ENCODE measurements around the gene GRIK5.

Gene GRIK5

DNA sequence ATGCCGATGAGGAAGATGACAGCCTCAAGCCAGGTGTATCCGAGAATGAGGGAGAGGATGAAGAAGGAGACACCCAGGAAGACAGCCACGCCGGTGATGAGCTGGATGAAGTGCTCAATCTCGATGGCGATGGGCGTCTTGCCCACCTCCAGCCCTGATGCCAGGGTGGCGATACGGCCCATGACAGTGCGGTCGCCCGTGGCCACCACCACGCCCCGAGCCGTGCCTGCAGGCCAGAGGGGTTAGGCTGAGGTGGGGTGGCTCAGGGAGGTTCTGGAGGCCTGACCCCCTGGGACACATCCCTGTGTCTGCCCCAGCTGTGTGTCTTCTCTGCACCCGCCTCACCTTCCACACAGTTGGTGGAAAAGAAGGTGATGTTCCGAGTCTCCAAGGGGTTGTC lies 85.0 kb downstream of the GRIK5 start:
- no peak for DNase-seq

DNA sequence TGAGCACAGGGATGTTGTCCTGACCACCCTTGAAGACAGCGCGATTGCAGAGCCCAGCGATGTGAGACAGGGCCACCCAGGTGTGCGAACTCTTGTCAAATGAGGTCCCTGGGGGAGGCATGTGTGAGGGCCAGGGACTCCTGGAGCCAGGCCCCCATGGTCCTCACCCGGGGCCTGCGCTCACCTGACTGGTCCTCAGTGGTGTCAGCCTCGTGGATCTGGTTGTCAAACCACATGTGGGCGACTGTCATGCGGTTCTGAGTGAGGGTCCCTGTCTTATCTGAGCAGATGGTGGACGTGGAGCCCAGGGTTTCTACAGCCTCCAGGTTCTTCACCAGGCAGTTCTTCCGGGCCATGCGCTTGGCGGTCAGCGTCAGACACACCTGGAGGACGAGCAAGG lies 88.3 kb downstream of the GRIK5 start:
- no peak for DNase-seq

GRCh38 chr19:41978470-41978869 lies 91.5 kb downstream of the GRIK5 start:
- DNase-seq = no peak

GRCh38 chr19:41977916-41978315 lies 92.1 kb downstream of the GRIK5 start:
- no peak for DNase-seq

DNA sequence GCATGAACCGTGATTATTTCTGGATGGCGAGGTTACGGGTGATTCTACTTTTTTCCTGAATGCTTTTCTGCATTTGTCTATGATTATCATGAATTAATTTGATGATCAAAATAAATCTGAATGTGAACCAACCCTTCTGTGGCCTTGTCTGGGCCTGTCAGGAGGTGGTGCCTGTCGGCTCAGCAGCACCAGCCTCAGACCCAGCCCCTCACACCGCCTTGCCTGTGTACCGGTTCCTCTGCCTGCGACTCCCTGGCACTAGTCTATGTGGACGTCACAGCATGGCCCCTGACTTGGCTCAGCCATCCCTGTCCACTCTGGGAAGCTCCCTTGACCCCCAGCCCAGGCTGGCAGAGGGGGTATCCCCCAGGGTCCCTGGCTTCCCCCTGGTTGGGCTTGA lies 95.4 kb downstream of the GRIK5 start:
- no peak for DNase-seq

GRCh38 chr19:41971363-41971762 lies 98.6 kb downstream of the GRIK5 start:
- DNase-seq = no peak

- no peak for DNase-seq
These were observed 100.1 kb downstream of the GRIK5 start for GRCh38 chr19:41969772-41970458.

DNA sequence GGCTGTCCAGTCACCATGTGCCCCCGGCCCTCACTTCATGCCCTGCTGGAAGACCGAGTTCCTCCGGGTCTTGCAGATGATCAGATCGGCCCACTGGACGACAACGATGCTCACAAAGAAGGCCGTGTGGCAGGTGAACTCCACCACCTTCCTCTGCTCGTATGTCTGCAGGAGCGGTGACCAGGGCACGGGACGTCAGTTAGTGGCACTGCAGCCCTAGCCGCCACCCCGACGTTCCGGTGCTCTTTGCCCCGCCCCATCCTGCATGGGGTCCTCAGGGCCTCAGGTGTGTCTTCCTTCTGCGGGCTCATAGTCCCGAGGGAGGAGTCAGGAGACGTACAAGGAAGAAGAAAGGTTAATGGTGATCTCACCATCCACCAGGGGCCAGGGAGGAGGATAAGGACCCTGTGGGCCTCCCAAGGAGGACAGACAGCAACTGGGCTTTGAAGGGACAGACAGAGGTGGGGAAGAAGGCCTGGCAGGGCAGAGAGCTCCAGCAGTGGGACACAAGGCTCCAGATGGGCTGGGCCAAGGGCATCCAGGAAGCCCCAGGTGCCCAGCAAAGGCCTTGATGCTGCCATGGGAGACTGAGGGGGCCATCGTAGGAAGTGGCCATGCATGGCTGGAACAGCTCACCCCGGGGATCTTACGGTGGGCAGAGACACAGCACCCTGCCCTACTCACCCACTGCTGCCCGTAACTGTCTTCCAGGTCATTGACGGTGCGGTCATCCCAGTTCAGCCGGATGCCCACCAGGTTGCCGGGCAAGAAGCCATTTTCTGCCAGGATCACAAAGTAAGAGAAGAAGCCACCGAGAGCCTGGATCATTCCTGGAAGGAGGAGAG lies 101.0 kb downstream of the GRIK5 start:
- no peak for DNase-seq

DNA sequence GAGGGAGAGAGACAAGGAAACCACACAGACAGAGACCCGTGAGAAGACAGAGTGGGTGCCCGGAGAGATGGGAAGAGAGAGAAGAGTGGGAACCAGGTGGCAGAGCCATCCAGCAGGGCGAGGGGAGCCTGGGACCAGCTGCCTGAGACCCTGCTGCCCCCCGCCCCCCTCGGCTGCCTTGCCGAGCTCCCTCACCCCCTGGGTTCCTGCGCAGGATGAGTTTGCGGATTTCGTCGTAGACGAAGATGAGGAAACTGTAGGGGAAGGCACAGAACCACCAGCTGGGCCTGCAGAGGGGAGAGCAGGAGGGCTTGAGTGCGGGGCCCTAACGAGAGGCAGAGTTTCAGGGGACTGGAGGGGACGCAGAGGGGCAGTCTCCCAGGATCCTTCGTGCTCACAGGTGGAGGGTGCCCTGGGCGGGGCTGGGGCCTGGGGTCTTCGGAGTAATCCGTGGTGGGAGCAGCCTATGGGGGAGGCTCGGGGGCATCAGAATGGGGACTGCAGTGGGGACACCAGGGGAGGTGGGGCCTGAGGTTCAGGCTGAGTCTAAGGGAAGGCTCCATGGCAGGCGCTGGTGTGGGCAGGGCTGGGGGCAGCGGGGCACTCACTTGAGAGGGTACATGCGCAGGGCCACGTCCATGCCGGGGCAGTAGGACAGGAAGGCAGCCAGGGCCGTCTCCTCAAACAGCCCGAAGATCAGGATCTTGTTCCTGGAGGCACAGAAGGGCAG lies 102.8 kb downstream of the GRIK5 start:
- no peak for DNase-seq

DNA sequence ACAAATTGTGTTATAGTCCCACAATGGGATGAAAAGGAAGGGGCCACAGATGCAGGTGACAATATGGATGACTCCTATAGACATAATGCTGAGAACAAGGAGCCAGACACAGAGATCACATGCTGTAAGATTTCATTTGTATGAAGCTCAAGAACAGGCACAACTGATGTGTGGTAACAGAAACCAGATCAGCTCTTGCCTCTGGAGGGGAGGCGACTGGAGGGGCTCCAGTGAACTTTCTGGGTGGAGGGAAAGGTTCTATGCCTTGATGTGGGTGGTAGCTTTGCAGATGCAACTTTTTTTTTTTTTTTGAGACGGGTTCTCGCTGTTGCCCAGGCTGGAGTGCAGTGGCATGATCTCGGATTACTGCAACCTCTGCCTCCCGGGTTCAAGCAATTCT lies 104.9 kb downstream of the GRIK5 start:
- DNase-seq = no peak

- no peak for DNase-seq
These were observed 109.0 kb downstream of the GRIK5 start for GRCh38 chr19:41960973-41961372.

- peak; percentile 92 for DNase-seq
These were observed 110.7 kb downstream of the GRIK5 start, which contains the start of gene RABAC1 for GRCh38 chr19:41959056-41960053. TSS of gene RABAC1 (minus strand) at chr19:41959321. CDS start at chr19:41959292, 29 bp downstream.

DNA sequence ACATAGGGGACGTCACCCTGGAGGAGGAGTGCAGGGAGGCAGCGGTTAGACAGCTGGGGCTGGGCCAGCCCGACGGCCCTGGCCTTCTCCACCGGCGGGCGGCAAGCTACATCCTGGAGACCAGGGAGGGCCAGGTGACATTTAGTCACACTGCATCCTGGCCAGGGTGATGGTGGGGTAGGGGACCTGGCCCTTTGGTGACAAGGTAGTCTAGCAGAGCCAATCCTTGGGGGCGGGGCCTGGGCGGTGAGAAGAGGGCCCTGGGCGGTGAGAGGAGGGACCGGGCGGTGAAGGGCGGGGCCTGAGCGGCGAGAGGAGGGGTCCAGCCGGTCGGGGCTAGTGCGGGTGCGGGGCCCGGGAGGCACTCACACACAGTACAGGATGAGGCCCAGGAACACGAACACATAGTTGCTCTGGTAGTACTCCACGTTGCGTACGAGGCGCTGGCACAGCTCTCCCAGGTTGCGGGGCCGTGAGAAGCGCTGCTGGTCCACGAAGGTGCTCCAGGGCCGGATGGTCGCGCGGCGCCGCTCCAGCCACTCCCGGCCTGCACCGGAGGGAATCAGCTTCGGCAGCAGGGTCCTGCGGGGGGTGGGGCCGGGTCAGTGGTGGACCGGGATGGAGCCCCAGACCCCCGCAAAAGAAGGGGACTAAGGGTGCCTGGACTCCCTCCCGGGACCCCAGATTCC lies 111.5 kb downstream of the GRIK5 start:
- peak; percentile 37 for DNase-seq

DNA sequence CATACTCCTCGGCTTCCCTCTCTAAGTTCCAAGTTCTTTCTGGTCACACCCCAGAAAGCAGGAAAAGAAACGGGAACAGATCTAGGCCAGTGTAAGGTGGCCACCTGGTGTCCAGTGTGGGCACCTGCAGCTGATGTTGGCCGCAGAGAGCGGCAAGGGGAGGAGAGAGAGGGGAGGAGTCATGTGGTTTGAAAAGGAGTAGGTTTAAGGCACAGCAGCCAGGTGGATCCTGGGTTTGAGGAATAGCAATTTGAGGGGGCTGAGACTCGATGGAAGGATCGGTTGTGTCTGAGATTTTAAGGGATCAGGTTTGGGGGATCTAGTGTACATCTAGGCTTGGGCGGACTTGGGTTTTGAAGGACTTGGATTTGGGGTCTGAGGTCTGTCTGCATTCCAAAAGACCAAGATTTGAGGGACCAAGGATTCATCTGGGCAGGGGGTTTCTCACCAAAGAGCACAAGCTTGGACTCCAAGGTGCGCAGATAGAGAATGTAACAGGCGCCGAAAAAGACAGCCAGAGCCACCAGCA lies 112.1 kb downstream of the GRIK5 start:
- peak; percentile 50 for DNase-seq

DNA sequence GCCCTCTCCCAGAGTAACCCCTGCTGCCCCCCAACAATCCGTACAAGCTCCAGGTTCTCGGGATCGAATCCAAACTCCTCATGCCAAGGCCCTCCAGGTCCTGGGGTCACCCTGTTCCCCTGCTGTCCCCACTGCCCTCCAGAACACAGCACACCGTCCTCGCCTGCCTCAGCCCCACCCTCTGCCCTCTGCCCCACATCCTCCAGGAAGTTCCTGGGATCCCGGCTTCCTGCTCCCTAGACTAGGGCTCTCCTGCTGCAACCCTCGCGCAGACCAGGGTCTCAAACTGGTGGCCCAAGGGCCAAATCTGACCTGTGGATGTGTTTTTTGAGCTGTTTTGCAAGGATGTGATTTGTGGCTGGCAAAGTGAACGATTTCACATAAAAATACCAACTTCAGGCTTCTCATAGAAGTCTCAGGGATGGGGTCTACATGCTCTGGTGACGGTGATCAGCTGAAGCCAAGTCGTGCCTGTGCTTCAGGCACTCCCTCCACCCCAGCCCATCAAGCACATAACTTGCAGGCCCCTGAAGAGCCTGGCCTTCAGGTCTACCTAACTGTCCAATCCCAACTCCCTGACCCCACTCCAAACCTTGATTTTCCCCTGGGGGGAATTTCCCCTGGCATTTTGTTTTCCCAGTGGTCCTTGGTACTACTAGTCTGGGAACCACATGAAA lies 112.7 kb downstream of the GRIK5 start:
- DNase-seq = no peak

DNA sequence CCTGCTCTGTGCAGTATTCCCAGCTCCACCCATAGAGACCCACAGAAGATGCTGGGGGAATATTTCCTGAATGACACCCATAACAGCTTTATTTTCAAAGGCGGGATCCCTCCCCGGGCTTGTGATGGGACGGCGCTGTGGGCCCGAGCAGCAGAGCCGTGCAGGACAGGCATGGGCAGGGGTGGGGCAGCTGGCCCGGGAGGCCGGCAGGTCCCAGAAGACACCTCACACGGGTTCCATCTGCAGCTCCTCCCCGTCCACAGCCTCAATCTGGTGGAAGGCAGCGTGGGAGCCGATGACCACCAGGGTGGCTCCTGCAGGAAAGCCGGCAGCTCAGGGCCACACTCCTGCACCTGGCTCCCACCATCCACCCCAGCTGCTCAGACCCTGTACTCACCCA lies 113.4 kb downstream of the GRIK5 start:
- no peak for DNase-seq

DNA sequence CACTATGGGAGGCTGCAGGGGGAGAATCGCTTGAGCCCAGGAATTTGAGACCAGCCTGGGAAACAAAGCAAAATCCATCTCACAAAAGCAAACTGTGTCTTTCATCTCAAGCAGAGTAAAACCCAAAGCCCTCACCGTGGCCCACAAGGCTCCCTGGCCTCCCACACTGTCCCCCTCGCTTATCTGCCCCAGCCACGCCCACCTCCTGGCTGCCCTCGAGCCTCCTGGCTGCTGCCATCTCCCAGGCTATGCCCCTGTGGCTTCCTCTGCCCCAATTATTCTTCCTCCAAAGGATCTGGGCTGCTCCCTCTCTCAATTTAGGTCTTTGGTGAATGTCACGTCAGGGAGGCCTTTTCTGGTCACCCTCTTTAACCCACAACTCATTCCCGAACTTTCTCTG lies 114.5 kb downstream of the GRIK5 start:
- no peak for DNase-seq

DNA sequence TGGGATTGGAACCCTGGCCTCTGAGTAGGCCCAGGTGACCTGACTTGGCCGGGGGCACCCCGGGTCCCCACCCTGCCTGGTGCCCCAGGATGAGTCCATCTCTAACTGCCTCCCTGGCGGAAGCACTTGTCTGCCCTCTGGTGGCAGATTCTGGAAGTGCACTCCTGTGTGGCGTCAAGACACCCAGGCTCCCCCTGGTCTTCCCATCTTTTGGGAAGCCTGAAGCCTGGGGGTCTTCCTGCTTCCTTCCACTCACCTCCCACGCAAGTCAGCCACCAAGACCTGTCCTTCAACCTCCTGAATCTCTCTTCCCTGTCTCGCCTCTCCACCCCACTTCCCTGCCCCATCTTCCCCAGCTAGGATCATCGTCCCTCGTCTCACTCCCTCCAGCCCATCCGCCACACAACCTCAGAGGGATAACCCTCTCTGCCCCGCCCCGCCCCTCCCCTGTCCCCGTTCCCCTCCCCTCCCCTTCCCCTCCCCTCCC lies 118.3 kb downstream of the GRIK5 start:
- peak; percentile 70 for DNase-seq

All from midbrain (tissue), 1 donor.